ENCODE measurements around the gene TGM1. TPM values are rescaled to one million over a fixed set of nuclear protein-coding genes. Genes with fewer than 3 reads are reported as not detected.

TGM1 gene
- total RNA-seq, result 1.0 and 7.9 TPM in 2 replicates

DNA sequence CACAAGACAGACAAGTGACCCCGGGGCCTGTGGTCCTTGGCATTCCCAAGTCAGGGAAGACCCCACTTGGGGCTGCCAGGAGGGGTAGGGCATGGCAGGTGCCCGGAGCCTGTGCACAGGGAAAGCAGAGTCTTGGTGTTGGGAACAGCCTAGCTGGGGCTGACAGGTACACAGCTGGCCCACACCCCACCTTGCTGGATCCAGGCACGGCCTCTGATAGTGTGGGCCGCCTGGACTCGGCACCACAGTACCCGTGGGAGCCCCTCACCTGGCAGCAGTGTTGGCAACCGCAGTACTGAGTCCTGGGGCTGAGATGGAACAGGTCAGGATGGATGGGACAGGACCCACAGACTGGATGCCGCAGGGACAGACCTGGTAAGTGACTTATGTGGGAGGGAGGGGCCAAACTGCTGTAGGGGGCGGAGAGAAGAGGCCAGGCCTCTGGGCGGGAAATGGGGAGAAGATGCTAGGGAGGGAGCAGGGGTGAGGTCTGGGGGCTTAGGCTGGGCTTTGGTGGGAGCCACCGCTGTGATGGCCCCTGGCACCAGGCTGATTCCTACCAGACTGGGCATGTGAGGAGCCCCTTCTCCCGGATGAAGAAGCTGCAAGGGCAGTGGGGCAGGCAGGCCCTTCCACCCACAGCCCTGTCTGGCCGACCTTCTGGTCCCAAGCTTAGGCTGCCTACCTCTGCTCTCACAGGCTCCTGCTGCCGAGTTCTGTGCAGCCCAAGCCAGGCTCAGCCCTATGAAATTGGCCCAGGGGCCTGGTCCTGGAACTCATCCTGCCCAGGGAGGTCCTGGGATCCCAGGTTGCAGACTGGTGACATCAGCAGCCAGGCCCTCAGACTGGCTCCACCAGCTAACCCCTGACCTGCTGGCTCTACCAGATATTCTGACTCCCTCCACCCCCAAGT lies at the start of gene TGM1:
TSS of gene TGM1 (minus strand) at position 357 of the 913 bp plus-strand sequence. CDS start 825 bp downstream, outside the sequence.

GRCh38 chr14:24310646-24311604 lies 47.9 kb upstream of the TGM1 start, which contains the start of gene LTB4R:
TSS of gene LTB4R (plus strand) at chr14:24311502. CDS start at chr14:24315652, 4,150 bp downstream.

GRCh38 chr14:24309538-24310264 lies 46.7 kb upstream of the TGM1 start, which contains the start of gene LTB4R2:
TSS of gene LTB4R2 (plus strand) at chr14:24310140. CDS start at chr14:24310665, 525 bp downstream.

DNA sequence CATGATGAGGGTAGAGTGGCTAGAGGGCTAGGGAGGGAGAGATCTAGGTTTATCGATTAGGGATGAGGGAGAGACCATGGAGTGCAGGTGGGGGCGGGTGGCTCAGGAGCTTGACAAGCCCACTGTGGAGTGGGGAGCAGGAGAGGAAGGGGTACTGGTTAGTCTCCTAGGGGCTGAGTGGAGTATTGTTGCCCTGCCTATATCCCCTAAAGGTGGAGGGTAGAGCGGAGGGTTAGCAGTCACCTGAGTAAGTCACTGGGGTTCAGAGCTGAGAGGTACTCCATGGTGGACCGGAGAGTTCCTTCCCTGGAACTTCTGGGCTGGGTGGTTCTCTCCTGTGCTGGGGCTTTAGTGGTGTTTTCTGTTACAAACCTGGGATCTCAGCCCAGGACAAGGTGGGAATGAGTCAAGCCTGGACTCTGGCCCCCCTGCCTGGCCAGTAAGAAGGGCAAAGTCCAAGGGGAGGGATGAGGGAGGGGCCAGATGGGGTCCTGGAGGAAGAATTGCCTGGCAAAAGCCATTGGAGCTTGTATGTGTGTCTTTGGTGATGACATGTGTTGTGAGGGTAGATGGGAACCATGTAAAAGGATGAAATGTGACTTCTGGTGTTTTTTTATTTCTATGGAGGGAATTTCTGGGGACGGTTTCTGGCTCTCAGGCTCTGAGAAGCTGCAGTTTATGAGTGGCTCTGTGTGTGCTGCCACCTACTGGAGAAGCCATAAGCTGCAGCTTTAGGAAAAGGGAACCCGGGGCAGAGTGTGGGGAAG lies 44.8 kb upstream of the TGM1 start, which contains the start of gene CIDEB:
TSS of gene CIDEB (minus strand) at position 403 of the 767 bp plus-strand sequence. CDS start at position 284, 119 bp downstream.

GRCh38 chr14:24299255-24300191 lies 36.5 kb upstream of the TGM1 start, which contains the start of the genes DHRS1 and NOP9:
TSS of gene DHRS1 (minus strand) at chr14:24299780. CDS start at chr14:24299106, 674 bp downstream.
TSS of gene NOP9 (plus strand) at chr14:24299850. CDS start at chr14:24299955, 105 bp downstream.

DNA sequence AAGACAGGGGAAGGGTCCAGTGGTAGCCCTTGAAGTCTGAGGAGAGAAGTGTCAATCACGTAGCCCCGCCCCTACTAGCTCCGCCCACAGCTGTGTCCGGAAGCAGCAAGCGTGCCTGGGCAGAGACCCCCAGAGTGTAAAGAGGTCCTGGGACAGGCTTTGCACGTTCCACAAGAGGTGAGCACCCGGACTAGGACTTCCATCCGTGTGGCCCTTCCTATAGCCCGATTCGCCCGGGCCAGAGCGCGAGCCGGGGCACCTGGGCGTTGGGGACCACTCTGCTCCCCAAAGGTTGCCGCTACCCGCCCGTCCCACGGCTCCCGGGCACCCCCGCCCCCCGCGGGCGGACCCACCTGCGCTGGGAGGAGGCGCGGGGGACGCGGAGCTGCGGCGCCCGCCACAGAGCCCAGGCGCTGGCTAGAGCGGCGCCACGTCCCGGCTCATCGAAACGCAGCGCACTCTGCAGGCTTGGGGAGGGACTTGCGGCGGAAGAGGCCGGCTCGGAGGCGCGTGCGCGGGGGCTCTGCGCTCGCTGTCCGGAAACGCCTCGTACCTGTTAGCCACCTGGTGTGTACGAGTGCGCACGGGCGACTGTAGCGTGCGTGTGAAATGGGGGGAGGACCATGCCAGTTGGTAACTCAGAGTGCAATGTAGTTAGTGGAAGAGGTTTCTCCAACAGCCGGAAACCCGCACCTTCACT lies 8.3 kb upstream of the TGM1 start, which contains the start of gene RABGGTA:
TSS of gene RABGGTA (minus strand) at position 464 of the 700 bp plus-strand sequence. CDS start 482 bp downstream, outside the sequence.

DNA sequence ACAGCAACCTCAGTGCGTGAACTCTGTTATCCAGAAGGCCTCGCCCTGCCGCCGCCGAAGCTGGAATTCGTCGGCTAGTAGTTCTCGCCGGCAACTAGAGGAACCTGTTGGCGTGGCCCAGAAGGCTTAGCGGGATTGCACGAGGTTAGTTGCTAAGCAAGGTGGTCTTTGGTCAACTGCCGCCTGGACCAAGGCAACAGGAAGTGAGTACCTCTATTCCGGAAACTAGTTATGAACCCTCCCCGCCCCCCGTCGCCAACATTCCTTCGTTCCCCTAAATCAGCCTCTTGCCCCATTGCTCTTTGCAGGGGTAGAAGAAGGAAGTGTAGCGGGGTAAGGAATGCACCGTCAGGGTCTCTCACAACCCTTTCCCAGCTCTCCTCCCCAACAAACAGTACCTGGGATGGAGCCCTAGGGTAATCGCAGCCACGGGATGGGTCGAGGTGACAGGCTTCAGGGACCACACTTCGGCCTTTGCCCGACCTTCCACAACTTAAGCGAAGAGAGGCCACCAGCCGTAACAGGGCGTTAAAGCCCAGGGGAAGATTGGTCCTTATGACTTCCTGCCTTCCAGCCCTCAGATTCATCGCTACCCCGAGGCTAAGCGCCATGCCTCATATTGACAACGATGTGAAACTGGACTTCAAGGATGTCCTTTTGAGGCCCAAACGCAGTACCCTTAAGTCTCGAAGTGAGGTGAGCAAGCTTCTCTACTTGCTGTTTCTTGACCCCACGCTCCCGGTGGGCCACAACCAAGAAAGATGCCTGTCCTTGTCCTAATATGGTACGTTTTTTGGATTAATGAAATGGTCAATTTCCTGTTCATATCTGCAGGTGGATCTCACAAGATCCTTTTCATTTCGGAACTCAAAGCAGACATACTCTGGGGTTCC lies 30.1 kb downstream of the TGM1 start, which contains the start of gene GMPR2:
TSS of gene GMPR2 (plus strand) at position 285 of the 893 bp plus-strand sequence. CDS start at position 610, 325 bp downstream.

GRCh38 chr14:24232121-24232644 lies 30.8 kb downstream of the TGM1 start, which contains the start of gene NEDD8:
TSS of gene NEDD8 (minus strand) at chr14:24232367. CDS start at chr14:24232267, 100 bp downstream.

GRCh38 chr14:24215495-24216344 lies 47.3 kb downstream of the TGM1 start, which contains the start of gene MDP1:
TSS of gene MDP1 (minus strand) at chr14:24216066. CDS start at chr14:24215955, 111 bp downstream.

GRCh38 chr14:24212924-24213865 lies 49.8 kb downstream of the TGM1 start, which contains the start of gene CHMP4A:
TSS of gene CHMP4A (minus strand) at chr14:24213488. CDS start at chr14:24213439, 49 bp downstream.

Other genes starting within 250 kb of the TGM1 start
- gene CARMIL3, start 211.2 kb downstream of the TGM1 start, total RNA-seq, result 0.23 TPM in 1 of 2 replicates, not detected in the other
- gene CPNE6, start 191.6 kb downstream of the TGM1 start, total RNA-seq, result not detected in 2 replicates
- gene PCK2, start 168.9 kb downstream of the TGM1 start, total RNA-seq, result 29.8 TPM in 2 replicates
- 40.7 and 41.4 TPM in 2 replicates for gene DCAF11, start 148.4 kb downstream of the TGM1 start, total RNA-seq
- gene NRL, start 148.2 kb downstream of the TGM1 start, total RNA-seq, result 0.12 and 3.7 TPM in 2 replicates
- gene FITM1, start 132.5 kb downstream of the TGM1 start, total RNA-seq, result 0.09 TPM in 1 of 2 replicates, not detected in the other
- gene PSME1, start 127.0 kb downstream of the TGM1 start, total RNA-seq, result 155 and 162 TPM in 2 replicates
- gene EMC9, start 121.6 kb downstream of the TGM1 start, total RNA-seq, result 10.2 and 11.3 TPM in 2 replicates
- 48.4 and 65.5 TPM in 2 replicates for gene PSME2, start 116.6 kb downstream of the TGM1 start, total RNA-seq
- 44.8 and 49.7 TPM in 2 replicates for gene RNF31, start 115.7 kb downstream of the TGM1 start, total RNA-seq
- 26.7 and 48.1 TPM in 2 replicates for gene IRF9, start 101.9 kb downstream of the TGM1 start, total RNA-seq
- gene REC8, start 91.1 kb downstream of the TGM1 start, total RNA-seq, result 15.1 and 18.4 TPM in 2 replicates
- 23.9 and 28.9 TPM in 2 replicates for gene IPO4, start 74.4 kb downstream of the TGM1 start, total RNA-seq
- 54.7 and 58.8 TPM in 2 replicates for gene TM9SF1, start 67.7 kb downstream of the TGM1 start, total RNA-seq
- gene TSSK4, start 57.5 kb downstream of the TGM1 start, total RNA-seq, result not detected in 2 replicates
- gene CHMP4A, start 49.7 kb downstream of the TGM1 start, total RNA-seq, result 30.9 and 31.7 TPM in 2 replicates
- gene MDP1, start 47.1 kb downstream of the TGM1 start, total RNA-seq, result 16.2 and 17.8 TPM in 2 replicates
- gene NEDD8, start 30.8 kb downstream of the TGM1 start, total RNA-seq, result 140 and 180 TPM in 2 replicates
- 30.3 and 55.7 TPM in 2 replicates for gene GMPR2, start 30.2 kb downstream of the TGM1 start, total RNA-seq
- gene TINF2, start 20.6 kb downstream of the TGM1 start, total RNA-seq, result 48.6 and 58.6 TPM in 2 replicates
- 23.0 and 27.1 TPM in 2 replicates for gene RABGGTA, start 8.4 kb upstream of the TGM1 start, total RNA-seq
- gene DHRS1, start 36.6 kb upstream of the TGM1 start, total RNA-seq, result 6.9 and 26.3 TPM in 2 replicates
- 10.9 and 11.0 TPM in 2 replicates for gene NOP9, start 36.7 kb upstream of the TGM1 start, total RNA-seq
- gene CIDEB, start 44.8 kb upstream of the TGM1 start, total RNA-seq, result 1.0 and 1.2 TPM in 2 replicates
- 1.5 and 6.7 TPM in 2 replicates for gene LTB4R2, start 47.0 kb upstream of the TGM1 start, total RNA-seq
- gene LTB4R, start 48.3 kb upstream of the TGM1 start, total RNA-seq, result 2.1 and 4.5 TPM in 2 replicates
- gene ADCY4, start 71.9 kb upstream of the TGM1 start, total RNA-seq, result 0.26 and 2.1 TPM in 2 replicates
- 0.35 and 0.51 TPM in 2 replicates for gene RIPK3, start 76.8 kb upstream of the TGM1 start, total RNA-seq
- gene NFATC4, start 105.0 kb upstream of the TGM1 start, total RNA-seq, result 59.5 and 83.0 TPM in 2 replicates
- gene NYNRIN, start 135.8 kb upstream of the TGM1 start, total RNA-seq, result 24.0 and 31.4 TPM in 2 replicates
- 3.1 and 6.9 TPM in 2 replicates for gene CBLN3, start 166.5 kb upstream of the TGM1 start, total RNA-seq
- 35.0 and 37.8 TPM in 2 replicates for gene KHNYN, start 166.8 kb upstream of the TGM1 start, total RNA-seq
- gene SDR39U1, start 179.6 kb upstream of the TGM1 start, total RNA-seq, result 14.7 and 15.6 TPM in 2 replicates
- gene CMA1, start 245.1 kb upstream of the TGM1 start, total RNA-seq, result not detected in 2 replicates

Measured in pericardium fibroblast (primary cell).